HG03064 (cell line): ENCODE measurements around the gene ARRB1.

Source experiments
- ATAC-seq: cut with Tn5 transposase; IDR thresholded peaks from one replicate; pipeline ENCODE4 v1.9.1; 2021; ENCODE audit warnings: low read depth; ENCODE audit not compliant: unreplicated experiment

ARRB1 gene

DNA sequence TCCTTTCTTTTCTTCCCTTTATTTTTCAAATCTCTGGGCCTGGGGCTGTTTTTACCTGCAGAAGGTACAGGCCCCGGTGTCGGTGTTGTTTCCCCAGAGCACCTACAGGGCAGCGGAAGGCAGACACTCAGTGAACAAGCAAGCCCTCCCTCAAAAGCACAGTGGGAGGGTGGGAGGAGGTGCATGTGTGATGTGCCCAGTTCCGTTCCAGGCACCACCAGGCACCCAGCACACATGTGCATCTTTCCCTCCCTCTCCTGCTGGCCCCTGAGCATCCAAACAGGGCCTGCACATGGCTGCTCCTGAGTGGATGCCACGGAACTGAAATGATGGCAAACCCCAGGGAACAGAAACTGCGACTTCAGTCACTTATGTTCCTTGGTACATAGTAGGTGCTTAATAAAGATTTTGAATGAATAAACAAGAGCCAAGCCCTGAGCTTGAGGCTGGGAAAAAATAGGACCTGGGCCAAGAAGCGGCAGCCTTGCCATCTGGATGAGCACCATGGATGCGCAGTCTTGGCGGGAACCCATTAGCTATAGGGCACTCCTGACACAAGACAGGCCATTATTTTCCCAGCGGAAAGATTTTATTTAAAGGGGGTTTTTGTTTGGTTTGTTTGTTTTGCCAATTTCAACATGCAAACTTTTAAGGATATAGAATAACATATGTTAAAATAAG is 47.8 kb downstream of the ARRB1 start:
- no peak for ATAC-seq

DNA sequence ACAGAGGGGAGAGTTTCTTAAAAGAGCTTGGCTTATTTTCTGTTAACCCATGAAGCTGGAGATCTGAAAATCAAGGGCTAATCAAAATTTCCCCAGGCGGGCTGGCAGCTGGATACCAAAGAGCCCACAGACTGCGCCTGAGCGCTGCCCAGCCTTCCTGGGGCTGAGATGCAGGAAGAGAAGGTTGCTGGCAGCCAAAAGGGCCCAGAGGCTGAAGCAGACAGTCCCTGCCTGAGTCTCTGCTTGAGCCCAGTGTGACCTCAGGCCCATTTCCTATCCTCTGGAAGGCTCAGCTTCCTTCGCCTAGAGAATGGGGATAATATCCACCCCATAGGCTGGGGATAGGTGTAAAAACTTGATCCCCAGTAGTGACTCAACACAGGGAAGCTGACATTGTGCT is 49.1 kb downstream of the ARRB1 start:
- ATAC-seq, result no peak

DNA sequence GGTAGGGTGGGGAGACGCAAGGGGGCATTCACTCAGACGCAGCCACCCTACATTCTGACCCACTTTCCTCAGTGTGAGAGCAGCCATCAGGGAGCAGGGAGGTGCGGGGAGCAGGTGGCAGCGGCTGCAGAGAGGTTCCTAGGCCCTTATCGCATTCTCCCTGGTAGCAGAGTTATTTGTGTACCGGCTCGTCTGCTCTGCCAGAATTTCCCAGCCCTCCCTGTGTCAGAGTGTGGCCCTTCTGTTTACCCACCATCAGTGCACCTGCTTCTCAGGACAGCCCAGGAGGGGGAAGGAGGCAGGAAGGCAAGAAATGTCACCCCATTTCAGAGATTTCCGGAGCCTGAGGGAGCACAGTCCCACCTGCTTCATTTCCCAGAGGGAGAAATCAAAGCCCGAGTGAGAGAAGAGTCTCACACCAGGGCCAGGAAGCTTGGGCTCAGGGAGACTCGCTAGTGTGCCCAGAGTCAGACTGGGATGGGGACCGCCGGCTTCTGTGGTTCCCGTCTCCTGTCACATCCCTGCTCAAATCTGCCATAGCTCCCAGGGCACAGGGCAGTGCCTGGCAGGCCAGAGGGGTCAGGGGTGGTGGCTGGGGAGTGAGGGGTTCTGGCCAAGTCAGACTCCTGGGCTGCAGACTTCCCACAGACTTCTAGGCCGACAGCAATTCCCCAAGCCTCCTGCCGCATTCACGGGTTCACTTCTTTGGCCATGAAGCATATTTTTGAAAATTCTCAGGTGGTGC is 49.7 kb downstream of the ARRB1 start:
- no peak for ATAC-seq

DNA sequence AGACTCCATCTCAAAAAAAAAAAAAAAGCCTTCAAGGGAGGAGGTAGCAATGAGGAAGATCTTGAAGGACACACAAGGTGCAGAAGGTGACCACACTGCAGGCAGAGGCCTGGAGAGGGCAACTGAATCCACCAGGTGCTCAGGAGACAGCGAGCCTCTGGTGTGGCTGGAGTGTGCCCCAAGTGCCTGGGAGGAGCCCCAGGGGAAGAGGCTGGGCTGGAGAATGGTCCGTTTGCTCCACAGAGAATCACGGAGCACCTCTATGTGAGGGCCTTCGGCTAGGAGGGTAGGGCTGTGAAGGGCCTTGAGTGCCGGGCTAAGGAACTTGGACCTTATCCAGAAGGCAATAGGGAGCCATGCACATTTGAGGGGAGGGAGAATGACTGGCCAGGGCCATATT is 50.3 kb downstream of the ARRB1 start:
- no peak for ATAC-seq

DNA sequence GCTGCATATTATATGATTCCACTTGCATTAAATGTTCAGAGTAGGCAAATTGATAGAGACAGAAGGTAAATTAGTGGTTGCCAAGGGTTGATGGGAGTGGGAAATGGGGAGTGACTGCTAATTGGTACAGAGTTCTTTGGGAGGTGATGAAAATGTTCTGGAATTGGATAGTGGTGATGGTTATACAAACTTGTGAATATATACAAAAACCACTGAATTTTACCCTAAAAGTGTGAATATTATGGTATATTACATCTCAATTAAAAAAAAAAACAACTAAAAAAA is 52.5 kb downstream of the ARRB1 start:
- ATAC-seq, result no peak

DNA sequence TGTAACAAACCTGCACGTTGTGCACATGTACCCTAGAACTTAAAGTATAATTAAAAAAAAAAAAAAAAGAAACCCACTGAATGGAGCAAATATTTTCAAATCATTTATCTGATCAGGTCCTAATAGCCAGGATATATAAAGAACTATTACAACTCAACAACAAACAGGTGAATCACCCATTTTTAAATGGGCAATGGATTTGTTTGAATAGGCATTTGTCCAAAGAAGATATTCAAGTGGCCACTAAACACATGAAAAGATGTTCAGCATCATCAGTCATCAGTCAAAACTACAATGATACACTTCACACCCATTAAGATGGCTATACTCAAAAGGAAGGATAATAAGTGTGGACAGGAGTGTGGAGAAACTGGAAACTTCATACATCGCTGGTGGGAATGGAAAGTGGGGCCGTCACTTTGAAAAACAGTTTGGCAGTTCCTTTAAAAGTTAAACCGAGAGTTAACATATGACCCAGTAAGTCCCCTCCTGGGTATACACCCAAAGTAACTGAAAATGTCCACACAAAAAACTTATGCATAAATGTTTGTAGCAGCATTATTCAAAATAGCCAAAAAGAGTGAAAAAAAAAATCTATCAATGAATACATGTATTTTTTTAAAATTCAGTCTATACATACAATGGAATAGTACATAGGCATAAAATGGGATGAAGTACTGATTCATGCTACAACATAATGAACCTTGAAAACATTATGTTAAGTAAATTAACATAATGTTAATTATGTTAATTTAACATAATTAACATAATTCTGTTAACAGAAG is 53.1 kb downstream of the ARRB1 start:
- ATAC-seq, result no peak

DNA sequence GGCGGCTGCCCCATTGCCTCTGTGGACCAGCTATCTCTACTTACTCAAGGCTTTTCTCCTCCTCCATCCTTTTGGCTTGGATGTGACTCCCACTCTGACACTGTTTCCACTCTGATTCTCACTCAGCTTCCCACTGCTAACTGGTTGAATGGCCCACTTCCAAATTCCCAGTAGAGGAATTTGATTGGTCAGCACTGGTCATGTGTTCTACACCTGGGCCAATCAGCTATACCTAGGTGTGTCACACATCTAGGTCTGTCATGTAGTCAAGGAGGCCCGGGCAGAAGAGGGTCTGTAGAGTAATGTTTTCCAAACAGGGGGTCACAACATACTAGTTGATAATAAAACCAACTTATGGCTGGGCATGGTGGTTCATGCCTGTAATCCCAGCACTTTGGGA is 57.6 kb downstream of the ARRB1 start:
- ATAC-seq, result no peak

DNA sequence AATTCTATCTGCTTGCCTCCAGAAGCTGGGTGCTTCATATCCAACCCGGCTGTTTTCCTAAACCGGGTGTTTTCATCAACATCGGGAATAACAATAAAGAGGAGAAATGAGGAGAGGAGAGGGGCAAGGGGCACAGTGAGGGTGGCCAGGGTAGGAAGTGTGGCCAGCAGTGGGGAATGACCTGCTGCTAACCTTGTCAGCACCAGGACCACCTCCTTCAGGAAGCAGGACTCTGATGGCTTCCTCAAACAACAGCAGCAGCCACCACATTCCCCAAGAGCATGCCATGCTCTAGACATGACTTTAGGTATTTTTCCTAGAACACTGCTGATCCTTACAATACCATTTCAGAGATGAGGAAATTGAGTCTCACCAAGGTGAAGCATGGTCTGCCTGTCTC is 58.5 kb downstream of the ARRB1 start:
- ATAC-seq, result no peak

DNA sequence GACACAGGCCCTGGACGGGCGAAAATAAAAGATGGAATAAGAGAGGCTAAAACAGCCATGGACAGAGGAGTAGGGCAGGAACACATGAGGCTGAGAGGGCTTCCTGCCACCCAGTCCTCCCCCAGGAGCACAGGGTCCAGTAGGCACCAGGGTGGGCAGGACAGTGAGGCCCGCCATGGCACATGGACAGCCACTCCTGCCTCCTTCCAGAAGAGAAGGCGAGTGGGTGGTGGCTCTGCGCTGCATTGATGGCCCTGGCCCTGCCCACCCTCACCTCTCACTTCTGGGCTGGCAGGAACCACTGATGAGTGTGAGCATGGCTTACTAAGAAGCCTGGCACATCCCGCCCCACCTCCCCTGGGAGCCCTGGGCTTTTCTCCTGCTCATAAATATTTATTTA is 59.7 kb downstream of the ARRB1 start:
- ATAC-seq, result no peak

DNA sequence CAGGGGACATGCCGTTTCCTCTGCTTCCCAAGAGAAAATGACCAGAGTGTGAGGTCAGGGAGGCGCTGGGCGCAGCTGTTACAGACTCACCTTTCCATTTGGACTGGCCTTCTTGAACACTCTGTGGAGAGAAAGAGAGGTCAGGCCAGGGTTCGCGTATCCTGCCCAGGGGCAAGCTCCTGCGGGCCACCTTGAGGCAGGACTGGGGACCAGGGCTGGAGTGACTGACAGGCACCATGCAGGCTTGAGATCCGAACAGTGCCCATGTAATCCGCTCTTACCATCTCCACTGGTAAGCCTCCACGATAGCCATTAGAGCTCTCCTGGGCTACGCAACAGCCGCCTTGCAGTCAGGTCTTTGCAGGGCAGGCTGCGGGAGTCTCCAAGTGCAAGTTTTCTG is 61.5 kb downstream of the ARRB1 start:
- no peak for ATAC-seq

DNA sequence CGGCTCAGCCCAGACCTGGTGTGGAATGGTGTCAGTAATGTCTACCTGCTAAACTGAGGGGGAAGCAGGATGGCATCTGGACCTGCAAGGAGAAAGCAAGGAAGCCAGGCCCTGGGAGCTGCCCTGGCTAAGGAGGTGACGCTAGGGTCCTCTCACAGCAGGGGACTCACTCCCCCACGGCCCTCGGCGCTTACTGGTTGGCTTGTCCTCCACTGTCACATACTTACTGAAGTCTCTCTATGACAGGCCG is 62.0 kb downstream of the ARRB1 start:
- no peak for ATAC-seq

DNA sequence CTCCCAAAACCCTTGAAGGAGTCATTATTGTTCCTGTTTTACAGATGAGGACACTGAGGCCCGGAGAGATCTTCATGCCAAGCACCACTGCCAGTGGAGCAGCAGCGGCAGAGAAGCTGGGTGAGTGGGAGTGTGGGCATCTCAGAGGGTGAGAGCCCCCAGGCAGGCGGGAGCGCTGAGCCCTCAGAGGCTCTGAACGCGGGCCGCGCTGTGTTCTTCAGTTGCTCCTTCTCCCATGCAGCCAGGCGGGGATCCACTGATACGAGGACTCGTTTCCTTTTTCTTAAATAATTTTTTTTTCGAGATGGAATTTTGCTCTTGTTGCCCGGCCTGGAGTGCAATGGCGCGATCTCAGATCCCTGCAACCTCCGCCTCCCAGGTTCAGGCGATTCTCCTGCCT is 63.9 kb downstream of the ARRB1 start:
- ATAC-seq, result no peak

DNA sequence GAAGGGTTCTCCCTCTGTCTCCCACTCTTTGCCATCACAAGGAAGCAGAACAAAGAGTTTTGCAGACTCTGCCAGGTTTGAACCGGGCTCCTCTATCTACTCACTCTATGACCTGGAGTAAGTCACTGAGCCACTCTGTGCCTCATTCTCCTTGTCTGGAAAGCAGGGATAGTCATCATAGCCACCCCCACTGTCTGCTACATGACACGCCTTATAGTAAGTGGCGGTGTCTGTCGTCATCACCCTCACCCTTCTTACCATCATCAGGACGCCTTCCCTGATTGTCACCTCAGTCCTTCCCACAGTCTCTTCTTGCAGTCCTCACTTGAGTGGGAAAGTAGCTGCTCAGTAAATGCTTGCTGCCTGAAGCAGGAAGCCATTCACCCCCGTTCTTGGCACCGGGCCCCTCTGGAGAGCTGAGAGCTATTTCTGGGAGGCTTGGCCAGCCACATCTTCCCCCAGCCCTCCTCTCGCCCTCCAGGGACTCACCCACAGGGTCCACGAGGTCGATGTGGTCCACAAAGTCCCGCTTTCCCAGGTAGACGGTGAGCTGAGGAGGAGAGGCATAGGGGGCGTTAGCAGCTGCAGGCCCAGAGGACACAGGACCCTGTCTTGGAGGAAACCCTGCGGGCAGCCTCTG is 64.5 kb downstream of the ARRB1 start:
- ATAC-seq, result no peak

DNA sequence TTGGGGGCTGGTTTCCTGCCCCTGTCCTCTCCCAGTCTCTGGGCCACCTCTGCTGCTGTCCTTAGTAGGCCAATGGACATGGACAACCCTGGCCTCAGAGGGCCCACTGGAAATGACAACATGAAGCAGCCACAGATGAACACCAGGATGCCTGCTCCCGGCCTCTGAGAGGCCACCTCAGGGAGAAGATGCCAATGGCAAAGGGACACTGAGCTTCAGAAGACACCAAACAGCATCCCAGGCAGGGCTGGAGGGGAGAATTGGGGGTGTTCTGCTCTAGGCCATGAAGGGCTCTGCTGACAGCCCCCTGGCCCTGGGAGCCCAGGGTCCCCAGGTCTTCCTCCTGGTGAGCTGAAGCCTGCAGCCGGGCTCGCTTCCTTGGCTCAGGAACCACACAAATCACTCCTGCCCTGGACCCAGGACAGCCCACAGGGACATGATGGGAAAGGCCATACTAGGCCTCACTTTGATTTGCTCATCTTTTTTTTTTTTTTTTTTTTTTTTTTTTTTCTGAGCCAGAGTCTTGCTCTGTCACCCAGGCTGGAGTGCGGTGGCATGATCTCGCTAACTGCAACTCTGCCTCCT is 65.6 kb downstream of the ARRB1 start:
- no peak for ATAC-seq

DNA sequence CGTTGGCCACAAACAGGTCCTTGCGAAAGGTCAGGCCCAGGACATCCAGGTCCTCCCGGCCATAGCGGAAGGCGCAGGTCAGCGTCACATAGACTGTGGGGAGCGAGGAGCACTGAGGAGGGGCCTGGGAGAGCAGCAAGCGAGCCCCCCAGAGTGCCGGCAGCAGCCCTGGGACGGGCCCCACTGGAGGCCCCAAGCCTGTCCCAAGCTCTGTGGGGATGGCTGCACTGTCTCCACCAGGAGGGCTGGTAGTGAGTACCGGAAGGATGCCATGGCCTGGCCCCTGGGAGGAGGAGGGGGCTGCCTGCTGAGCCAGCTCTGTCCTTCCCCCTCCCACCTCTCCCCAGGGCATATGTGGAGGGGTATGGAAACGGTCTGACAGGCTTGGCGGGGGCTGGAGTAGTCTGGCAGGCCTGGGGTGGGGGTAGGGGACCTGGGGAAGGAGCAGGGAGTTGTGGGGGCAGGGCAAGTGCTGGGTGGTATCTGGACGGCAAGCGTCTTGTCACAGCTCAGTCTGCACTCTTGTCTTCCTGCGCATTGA is 68.0 kb downstream of the ARRB1 start:
- no peak for ATAC-seq

DNA sequence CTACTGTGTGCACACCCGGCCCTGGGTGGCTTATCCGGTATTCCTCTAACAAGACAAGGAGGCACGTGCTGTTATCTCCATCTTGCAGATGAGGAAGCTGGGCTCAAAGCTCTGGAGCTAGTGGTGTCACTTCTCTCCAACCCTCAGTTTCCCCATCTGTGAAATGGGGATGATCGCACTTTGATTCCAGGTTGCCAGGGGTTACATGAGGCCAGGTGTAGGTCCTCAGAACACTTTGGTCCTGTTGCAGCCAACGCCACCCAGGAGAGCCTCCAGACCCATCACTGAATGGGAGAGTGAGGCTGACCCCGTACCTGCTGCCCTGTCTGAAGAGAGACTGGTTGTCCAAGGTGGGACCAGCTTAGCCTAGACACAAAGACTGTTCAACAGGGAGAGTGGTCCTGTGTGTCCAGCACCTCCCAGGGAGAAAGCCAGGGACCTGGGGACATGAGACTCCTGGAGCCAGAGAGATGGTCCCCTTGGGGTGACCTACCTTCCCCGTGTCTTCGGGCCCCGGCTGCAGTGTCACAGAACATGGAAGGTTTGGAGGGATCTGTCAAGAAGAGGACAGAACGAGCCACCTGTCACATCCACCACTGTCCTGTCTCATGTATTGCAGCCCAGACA is 69.9 kb downstream of the ARRB1 start:
- no peak for ATAC-seq

DNA sequence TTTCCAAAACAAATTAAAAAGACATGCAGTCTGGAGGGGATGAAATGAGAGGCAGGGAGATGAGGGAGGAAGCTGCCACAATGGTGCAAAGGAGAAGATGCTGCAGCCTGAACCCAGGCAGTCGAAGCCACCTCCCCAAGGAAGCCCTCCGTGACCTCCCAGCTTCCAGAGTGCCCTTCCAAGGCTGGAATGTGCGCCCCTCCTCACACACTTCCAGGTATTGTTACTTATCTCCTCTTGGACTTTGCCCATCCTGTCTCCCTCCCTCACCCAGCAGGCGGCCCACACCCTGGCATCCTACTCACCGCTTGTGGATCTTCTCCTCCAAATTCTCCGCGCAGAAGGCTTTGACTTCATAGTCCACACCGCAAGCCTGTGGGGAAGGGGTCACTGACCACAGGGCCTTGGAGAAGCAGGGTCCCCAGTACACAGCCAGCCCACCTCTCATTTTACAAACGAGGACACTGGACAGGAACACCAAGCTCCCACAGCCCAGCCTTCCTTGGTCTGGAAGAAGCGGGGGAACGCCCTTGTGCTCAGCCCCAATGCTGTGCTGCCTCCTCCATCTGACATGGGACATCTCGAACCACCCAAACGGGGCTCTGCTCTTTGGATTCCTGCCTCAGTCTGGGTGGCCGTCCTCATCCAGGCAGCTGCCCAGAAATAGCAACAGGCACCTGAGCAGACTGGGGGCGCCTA is 70.5 kb downstream of the ARRB1 start:
- no peak for ATAC-seq

DNA sequence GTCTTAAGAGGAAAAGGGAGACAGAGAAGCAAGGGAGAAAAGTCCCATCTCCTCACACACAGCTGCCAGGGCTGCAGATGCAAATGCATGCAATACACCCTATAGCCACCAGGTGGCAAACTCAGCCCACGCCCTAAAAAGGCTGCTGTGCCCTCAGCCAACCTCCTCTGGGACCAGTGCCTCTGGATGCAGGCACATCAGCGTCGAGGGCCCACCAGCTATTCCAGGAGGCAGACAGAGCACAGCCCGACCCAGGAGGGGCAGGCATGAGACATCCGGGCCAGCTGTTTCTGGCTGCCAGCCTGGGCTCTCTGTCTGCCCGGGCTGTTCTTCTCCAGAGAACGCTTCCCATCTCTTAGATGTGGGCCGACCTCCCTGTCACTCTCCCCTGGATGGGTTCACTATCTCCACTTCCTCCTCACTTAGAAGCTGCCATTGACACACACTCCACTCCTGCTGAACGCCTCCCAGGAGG is 71.2 kb downstream of the ARRB1 start:
- no peak for ATAC-seq

DNA sequence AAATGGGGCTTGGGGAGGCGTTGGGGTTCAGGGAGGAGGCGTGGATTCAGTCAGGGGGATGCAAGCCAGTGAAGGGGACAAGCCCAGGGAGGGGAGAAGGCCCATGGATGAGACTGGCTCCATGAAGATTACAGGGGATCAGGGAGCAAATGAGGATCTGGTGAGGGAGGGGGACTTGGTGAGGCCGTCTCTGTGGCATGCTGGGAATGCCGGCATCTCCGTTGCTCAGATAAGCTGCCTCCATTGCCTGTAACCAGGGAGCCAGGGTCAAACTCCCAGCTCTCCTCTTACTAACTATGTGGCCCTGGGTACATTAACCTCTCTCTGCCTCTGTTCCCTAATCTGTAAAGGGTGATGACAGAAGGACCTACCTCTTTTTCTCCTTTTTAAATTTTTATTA is 72.2 kb downstream of the ARRB1 start:
- no peak for ATAC-seq
